ENCODE results near the gene TMEM145. TPM values are rescaled to one million over a fixed set of nuclear protein-coding genes. Genes with fewer than 3 reads are reported as not detected.

TMEM145 gene
- total RNA-seq, 6 donors from 2014 or later: 0.34 to 0.79 (median 0.49) TPM; not detected in 3

DNA sequence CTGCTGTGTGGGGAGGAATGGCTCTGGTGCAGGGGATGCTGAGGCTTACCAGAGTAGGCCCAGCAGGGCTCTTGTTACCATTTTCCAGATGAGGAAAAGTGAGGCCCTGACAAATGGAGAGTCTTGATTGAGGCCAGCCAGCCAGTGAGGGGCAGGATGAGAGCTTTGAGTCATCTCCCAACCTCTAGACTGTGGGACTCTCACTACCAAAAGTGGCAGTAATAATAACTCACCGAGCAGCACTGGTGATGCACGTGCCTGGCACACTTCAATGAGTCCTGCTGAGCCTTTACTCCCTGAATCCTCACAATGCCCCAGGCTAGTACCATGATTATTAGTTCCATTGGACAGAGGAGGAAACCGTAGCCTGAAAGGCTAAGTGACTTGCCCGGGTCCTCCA lies 36.3 kb upstream of the TMEM145 start:
- H3K27ac ChIP-seq: peak overlapping the region in 2 of 4 donors; percentile 96 to 99
- H3K4me1 ChIP-seq: peaks cover 51 to 85% (median 61%) of the 10 kb centered on the region in 4 donors
- no peak for ATAC-seq (ENCODE audit: low FRiP score in 2 of 2)
- TF ChIP-seq CTCF (IDR thresholded peaks at IDR 0.05) (no peak), POLR2A (IDR thresholded peaks at IDR 0.05) (no peak), EP300 (IDR thresholded peaks at IDR 0.05) (no peak), POLR2AphosphoS5 (IDR thresholded peaks at IDR 0.05) (no peak)
- H3K4me3 ChIP-seq: no peak overlapping the region
- no peaks in the 10 kb centered on the region for H3K9me3 ChIP-seq
- H3K27me3 ChIP-seq: no peaks in the 10 kb centered on the region
- WGBS, 2 donors: 91% methylated on average over 4 of the region's 4 CpGs; no CpG with 5 or more reads in 1 of the 2 donors
- peaks cover 17 to 47% (median 32%) of the 10 kb centered on the region in 4 donors for H3K36me3 ChIP-seq
- DNase-seq: no peak

DNA sequence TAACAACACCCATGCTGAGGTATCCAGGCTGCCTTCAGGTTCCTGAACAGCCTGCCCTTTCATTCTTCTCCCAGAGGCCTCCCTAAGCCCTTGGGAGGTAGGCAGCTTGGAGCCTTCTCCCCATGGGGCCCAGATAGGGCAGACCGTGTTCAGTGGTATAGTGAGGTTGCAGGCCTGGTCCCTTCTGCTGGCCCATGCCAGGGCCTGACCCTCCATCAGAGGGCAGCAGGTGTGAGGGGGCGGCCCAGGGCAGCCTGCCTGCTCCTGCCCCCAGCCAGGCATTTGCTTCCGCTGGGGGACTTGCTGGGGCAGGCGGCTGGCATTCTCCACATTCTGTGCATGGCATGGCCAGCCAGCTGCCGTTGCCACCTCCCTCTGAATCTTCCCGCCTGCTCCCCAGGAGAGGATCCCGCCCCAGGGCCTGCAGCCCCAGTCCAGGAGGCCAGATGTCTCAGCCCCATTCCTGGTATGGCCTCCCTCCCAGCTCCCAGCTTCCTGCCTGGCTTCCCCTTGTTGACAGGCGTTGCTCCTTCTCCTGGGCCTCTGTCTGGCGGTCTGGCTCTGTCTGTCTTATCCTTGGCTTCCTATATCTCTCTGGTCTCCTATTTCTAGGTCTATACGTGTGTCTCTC lies 35.2 kb upstream of the TMEM145 start:
- H3K36me3 ChIP-seq: peaks cover 14 to 36% (median 21%) of the 10 kb centered on the region in 4 donors
- DNase-seq (peak; percentile 28 to 75), ATAC-seq (ENCODE audit: low FRiP score in 2 of 2) (no peak)
- no peaks in the 10 kb centered on the region for H3K27me3 ChIP-seq
- H3K4me3 ChIP-seq: no peak overlapping the region
- H3K27ac ChIP-seq: peak overlapping the region; percentile 96 to 99 (median 96)
- H3K9me3 ChIP-seq: no peaks in the 10 kb centered on the region
- 40 to 46% methylated on average over 3 to 10 of the region's 10 CpGs for WGBS, 2 donors
- TF ChIP-seq EP300 (IDR thresholded peaks at IDR 0.05) (no peak), CTCF (IDR thresholded peaks at IDR 0.05) (no peak), POLR2A (IDR thresholded peaks at IDR 0.05) (no peak), POLR2AphosphoS5 (IDR thresholded peaks at IDR 0.05) (no peak)
- H3K4me1 ChIP-seq: peaks cover 62 to 93% (median 72%) of the 10 kb centered on the region in 4 donors

DNA sequence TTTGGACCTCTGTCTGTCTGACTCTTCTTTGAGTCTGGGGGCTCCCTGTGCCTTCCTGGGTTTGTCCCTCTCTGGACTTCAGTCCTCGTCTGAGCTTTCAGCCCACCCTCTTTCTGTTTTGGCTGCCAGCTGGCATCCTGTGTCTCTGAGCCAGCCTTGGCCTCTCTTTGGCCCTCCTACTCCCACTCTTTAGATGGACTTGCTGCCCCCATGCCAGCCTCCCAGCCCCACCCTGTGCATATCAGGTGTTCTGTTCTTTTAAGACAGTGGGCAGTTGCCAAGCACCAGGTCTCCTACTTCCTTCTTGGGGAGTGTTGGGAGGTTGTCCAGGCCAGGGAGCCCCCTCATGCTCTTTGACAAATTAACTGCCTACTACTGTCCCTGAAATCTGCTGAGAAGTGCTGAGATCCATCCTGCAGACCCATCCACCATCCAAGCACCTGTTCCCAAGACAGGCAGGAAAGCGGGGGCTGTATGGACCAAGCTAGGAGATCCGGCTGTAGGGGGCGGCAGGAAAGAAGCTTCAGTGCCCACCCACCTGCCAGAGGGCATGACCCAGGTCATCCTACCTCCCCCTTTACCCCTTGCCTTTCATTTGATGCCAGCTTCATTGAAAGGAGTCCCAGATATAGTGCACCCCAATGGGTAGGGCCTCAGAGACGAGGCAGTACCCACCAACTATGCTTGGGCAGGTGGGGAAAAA lies 34.5 kb upstream of the TMEM145 start:
- TF ChIP-seq POLR2AphosphoS5 (IDR thresholded peaks at IDR 0.05): no peak
- no peak for TF ChIP-seq POLR2A (IDR thresholded peaks at IDR 0.05)
- no peak for TF ChIP-seq EP300 (IDR thresholded peaks at IDR 0.05)
- no peak for TF ChIP-seq CTCF (IDR thresholded peaks at IDR 0.05)
- DNase-seq (peak in 1 of 2 donors; percentile 20), ATAC-seq (ENCODE audit: low FRiP score in 2 of 2) (no peak)
- Histone ChIP-seq H3K27me3 (no peaks in the 10 kb centered on the region), H3K36me3 (peaks cover 10 to 29% (median 14%) of the 10 kb centered on the region in 4 donors), H3K9me3 (no peaks in the 10 kb centered on the region), H3K4me3 (peak overlapping the region in 1 of 4 donors; percentile 88), H3K27ac (peak overlapping the region; percentile 96 to 99 (median 96)), H3K4me1 (peaks cover 67 to 99% (median 78%) of the 10 kb centered on the region in 4 donors)
- WGBS, 2 donors: 53 to 66% methylated on average over 5 of the region's 5 CpGs

DNA sequence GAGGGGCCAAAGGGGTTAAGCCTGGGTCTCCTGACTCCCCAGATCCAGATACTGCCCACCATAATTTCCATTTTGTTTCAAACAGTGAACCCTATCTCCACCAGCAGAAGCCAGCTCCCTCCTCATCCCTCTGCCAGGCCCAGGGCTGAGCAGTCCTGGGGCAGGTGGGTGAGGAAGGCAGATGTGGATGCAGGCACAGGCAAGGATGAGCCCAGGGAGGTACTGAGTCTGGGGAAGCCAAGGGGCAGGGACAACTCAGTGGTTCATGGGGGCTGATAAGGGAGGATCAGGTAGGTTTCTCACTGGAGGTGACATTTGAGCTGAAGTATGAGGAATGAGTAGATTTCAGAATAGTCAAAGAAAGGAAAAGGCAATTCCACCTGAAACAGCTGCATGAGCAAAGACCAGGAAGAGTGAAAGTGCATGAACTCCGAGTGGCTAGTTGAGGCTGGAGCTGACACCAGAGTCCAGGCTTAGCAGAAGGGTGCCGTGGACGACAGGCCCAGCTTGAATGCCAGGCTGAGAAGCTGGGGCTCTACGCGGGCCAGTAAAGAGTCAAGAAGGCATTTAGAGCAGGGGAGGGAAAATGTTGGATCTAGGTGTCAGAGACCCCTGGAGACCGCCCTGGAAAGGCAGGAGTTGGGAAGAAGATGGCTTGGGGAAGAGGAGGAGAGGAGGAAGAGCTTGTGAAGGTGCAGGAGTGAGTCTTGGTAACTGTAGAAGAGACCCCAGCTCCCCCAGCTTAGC lies 33.8 kb upstream of the TMEM145 start:
- H3K4me3 ChIP-seq: peak overlapping the region in 3 of 4 donors; percentile 83 to 88 (median 88)
- peak overlapping the region; percentile 96 to 99 (median 96) for H3K27ac ChIP-seq
- DNase-seq: no peak
- no peak for ATAC-seq (ENCODE audit: low FRiP score in 2 of 2)
- H3K36me3 ChIP-seq: peaks cover 2 to 22% (median 7%) of the 10 kb centered on the region in 4 donors
- 18 to 24% methylated on average over 6 of the region's 6 CpGs for WGBS, 2 donors
- peaks cover 67 to 92% (median 77%) of the 10 kb centered on the region in 4 donors for H3K4me1 ChIP-seq
- no peaks in the 10 kb centered on the region for H3K27me3 ChIP-seq
- TF ChIP-seq POLR2AphosphoS5 (IDR thresholded peaks at IDR 0.05) (no peak), POLR2A (IDR thresholded peaks at IDR 0.05) (no peak), CTCF (IDR thresholded peaks at IDR 0.05) (no peak), EP300 (IDR thresholded peaks at IDR 0.05) (no peak)
- no peaks in the 10 kb centered on the region for H3K9me3 ChIP-seq

All from upper lobe of left lung (tissue), 6 donors.